Kidney (tissue), 14 donors: ENCODE results near the gene ABHD6. TPM values are rescaled to one million over a fixed set of nuclear protein-coding genes. Genes with fewer than 3 reads are reported as not detected.

Source experiments
- DNase-seq, 5 donors: peaks; one replicate each; pipeline ENCODE4 v3.0.0-alpha.2; 2013 to 2020
- FAIRE-seq: peaks from 2 replicates; lab custom pipeline; 2012; peaks lifted over from hg19 to GRCh38; lab: Jason Lieb, UNC
- H3K27ac ChIP-seq, 2 donors: one replicate each; pipeline ENCODE4 v1.7.0; 2013; ENCODE audit warnings: low read depth in 2 of 2, low read length in 2 of 2, inconsistent platforms in 1 of 2
- H3K27me3 ChIP-seq: one replicate; pipeline ENCODE4 v1.7.1; 2013; ENCODE audit warnings: low read length, inconsistent platforms; ENCODE audit not compliant: control insufficient read depth, insufficient read depth
- H3K36me3 ChIP-seq, 3 donors: one replicate each; pipeline versions ENCODE4 v1.7.0 to v1.7.1; 2013; ENCODE audit warnings: low read length in 3 of 3, control low read depth in 1 of 3, inconsistent platforms in 1 of 3; ENCODE audit not compliant: insufficient read depth in 3 of 3, control insufficient read depth in 2 of 3
- H3K4me1 ChIP-seq, 3 donors: one replicate each; pipeline versions ENCODE4 v1.7.0 to v1.7.1; 2013; ENCODE audit warnings: low read length in 3 of 3, inconsistent platforms in 1 of 3, low read depth in 1 of 3; ENCODE audit not compliant: control insufficient read depth in 2 of 3, insufficient read depth in 2 of 3
- H3K4me3 ChIP-seq, 3 donors: one replicate each; pipeline versions ENCODE4 v1.7.0 to v1.8.1; 2013; ENCODE audit warnings: low read length in 3 of 3, control low read depth in 1 of 3, inconsistent platforms in 1 of 3
- H3K9ac ChIP-seq, 3 donors: one replicate each; pipeline versions ENCODE4 v1.7.0 to v1.7.1; 2013; ENCODE audit warnings: low read length in 3 of 3, control low read depth in 1 of 3, inconsistent platforms in 1 of 3
- H3K9me3 ChIP-seq, 3 donors: one replicate each; pipeline versions ENCODE4 v1.7.0 to v1.7.1; 2013; ENCODE audit warnings: low read length in 3 of 3, control low read depth in 1 of 3, inconsistent platforms in 1 of 3; ENCODE audit not compliant: control insufficient read depth in 2 of 3, insufficient read depth in 1 of 3
- intact Hi-C: fragments of 100-400 bp; cut with DNase I; formaldehyde crosslinking; loops from one replicate; pipeline ENCODE4 v1.11.1; 2022
- polyA plus RNA-seq: library from polyadenylated mRNA; stranded (reverse); fragments of 350-450 nt; fragmentation: Illumina TruSeq; extraction: RNeasy Lipid Tissue Mini Kit (QIAGEN cat#74804); gene quantifications from one replicate; pipeline ENCODE4 v1.2.3, GENCODE V29; 2014; ENCODE audit warnings: low read depth, low replicate concordance; ENCODE audit not compliant: insufficient read depth
- total RNA-seq: library from RNA; stranded (reverse); fragmentation: NEBNext Ultra II Directional; extraction: Animal tissue kit (Norgen Biotek cat#: 25700); gene quantifications from one replicate; pipeline ENCODE4 v1.2.1, GENCODE V29; 2021
- TF ChIP-seq, protein P1 (sequence below): IDR thresholded peaks from 3 replicates; pipeline ENCODE4 v1.5.1; 2012; ENCODE audit warnings: mild to moderate bottlenecking, moderate library complexity, borderline replicate concordance; ENCODE audit not compliant: insufficient read depth; ENCODE audit errors: extremely low read depth
- donor health status: control.
- donor health status: control.
- donor health status: control.
- donor health status: control.
- donor health status: control.
- donor health status: DM: yes; HTN: yes; CAD: no.
- donor health status: Normal renal cell carcinoma (clear cell type).

Gene ABHD6
- total and polyA plus RNA-seq, 2 donors from 2014 or later, result 10.2 to 21.4 TPM

DNA sequence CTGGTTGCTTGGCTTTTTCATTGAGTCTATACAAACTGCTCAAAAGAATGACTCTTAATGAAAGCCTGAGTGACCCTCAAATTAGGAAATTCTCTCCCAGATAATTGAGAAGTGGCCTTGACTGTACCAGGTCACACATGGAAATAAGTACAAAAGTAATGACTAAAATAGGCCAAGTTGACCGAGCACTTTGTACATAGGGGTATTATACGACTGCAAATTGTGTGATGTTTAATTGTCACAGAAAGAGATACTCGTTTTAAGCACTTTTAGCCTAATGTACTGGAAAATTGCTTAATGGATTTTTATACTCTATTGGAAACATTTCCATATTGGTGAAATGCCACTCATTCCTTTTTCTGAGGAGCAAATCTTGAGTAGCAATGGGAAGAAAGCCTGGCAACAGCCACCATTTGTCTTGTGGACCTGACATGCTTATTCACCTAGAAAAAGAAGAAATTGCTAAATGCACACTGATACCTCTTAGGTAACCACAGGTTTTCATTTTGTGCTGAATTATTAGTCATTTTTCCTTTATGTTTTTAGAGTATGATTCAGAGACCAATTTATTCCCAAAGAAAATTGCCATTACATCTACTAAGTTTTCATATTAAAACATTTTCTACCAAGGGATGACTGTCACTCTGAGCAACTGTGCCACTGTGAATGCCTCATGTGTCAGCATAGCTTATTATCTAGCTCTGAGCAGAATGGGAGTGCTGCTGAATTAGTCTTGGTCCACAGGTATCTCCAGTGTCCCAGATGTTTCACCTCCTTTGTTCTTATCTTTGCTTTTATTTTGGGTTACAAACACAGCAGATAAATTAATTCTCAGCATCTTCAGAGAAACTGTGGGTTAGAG, 86.2 kb downstream of the ABHD6 start:
- intact Hi-C loops, result loop anchor here (10.0 kb wide), 1 partner anchor 301 kb away; no protein-coding TSS in a partner anchor
- Histone ChIP-seq H3K9ac (no peak overlapping the region), H3K9me3 (no peaks in the 10 kb centered on the region), H3K27me3 (no peaks in the 10 kb centered on the region), H3K36me3 (peaks cover 2 to 3% (median 2%) of the 10 kb centered on the region in 3 donors), H3K4me1 (peaks cover 0 to 10% (median 4%) of the 10 kb centered on the region in 3 donors), H3K4me3 (no peak overlapping the region), H3K27ac (no peak overlapping the region)
- FAIRE-seq, result no peak
- TF ChIP-seq, protein P1, sequence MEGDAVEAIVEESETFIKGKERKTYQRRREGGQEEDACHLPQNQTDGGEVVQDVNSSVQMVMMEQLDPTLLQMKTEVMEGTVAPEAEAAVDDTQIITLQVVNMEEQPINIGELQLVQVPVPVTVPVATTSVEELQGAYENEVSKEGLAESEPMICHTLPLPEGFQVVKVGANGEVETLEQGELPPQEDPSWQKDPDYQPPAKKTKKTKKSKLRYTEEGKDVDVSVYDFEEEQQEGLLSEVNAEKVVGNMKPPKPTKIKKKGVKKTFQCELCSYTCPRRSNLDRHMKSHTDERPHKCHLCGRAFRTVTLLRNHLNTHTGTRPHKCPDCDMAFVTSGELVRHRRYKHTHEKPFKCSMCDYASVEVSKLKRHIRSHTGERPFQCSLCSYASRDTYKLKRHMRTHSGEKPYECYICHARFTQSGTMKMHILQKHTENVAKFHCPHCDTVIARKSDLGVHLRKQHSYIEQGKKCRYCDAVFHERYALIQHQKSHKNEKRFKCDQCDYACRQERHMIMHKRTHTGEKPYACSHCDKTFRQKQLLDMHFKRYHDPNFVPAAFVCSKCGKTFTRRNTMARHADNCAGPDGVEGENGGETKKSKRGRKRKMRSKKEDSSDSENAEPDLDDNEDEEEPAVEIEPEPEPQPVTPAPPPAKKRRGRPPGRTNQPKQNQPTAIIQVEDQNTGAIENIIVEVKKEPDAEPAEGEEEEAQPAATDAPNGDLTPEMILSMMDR, result no peak
- DNase-seq, result no peak

DNA sequence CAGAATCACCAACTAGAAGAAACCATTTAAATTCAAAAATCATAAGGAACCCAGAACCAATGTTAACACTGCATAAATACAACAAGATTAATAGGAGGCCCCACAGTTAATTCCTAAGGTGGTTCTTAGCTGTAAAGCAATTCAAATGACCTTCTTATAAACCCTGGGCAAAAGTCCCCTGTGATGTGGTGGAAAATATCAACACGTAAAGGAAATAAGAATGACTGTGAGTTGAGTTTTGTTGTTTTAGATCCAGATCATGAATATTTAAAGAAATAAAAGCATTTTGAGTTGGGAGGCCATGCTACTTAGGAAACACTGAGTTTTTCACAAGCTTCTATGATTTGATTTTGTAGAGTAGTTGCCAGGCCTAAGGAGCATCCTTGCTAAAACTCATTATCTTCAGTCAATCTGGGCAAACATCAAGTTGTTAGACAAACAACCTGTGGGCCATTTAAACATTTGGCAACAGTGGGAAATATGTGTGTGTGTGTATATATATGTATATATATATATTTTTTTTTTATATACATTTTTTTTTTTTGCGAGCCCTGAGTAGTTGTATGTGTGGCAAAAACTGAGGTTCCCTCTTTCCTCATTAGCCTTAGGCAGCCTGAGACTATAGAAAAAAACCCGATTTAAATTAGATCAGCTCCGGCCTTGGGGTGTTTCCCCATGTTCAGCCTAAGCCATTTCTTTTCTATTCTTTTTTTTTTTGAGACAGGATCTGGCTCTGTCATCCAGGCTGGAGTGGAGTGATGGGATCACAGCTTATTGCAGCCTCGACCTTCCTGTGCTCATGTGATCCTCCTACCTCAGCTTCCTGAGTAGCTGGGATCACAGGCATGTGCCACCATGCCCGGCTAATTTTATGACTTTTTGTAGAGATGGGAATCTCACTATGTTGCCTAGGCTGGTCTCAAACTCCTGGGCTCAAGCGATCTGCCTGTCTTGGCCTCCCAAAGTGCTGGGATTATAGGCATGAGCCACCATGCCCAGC, 87.1 kb downstream of the ABHD6 start:
- no peak overlapping the region for H3K4me3 ChIP-seq
- peaks cover 0 to 2% (median 2%) of the 10 kb centered on the region in 3 donors for H3K36me3 ChIP-seq
- no peak for DNase-seq
- peaks cover 0 to 10% (median 4%) of the 10 kb centered on the region in 3 donors for H3K4me1 ChIP-seq
- H3K27me3 ChIP-seq, result no peaks in the 10 kb centered on the region
- H3K9ac ChIP-seq, result no peak overlapping the region
- H3K27ac ChIP-seq, result peak overlapping the region; percentile 36 to 79
- no peaks in the 10 kb centered on the region for H3K9me3 ChIP-seq
- intact Hi-C loops, result loop anchor here (10.0 kb wide), 1 partner anchor 300 kb away; no protein-coding TSS in a partner anchor
- no peak for FAIRE-seq
- TF ChIP-seq, protein P1, result no peak

DNA sequence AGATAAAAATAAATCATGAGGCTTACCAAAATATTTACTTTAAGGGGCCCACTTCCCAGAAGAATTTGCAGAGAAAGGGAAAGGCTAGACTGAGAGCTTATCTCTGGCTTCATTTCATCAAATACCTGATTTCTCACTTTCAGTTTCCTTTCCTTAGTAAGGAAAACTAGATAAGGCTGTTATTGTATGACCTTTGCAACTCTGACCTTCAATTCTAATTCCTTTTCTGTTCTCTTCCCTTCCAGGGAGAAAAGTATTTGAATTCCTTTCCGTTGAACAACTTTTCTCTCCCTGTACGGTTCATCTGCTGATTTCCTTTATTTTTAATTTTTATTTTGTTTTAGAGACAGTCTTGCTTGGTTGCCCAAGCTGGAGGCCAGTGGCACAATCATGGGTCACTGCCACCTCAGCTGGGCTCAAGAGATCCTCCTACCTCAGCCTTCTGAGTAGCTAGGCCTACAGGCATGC, 88.0 kb downstream of the ABHD6 start:
- Histone ChIP-seq H3K36me3 (peaks cover 0 to 2% (median 0%) of the 10 kb centered on the region in 3 donors), H3K9ac (no peak overlapping the region), H3K9me3 (no peaks in the 10 kb centered on the region), H3K27ac (peak overlapping the region; percentile 62 to 79), H3K4me1 (peaks cover 0 to 10% (median 4%) of the 10 kb centered on the region in 3 donors), H3K4me3 (no peak overlapping the region), H3K27me3 (no peaks in the 10 kb centered on the region)
- FAIRE-seq, result no peak
- intact Hi-C loops, result loop anchor here (10.0 kb wide), 1 partner anchor 299 kb away; no protein-coding TSS in a partner anchor
- peak in 1 of 5 donors; percentile 48 for DNase-seq
- TF ChIP-seq, protein P1, result no peak
